Stimulated activated CD4-positive, alpha-beta T cell treated with anti-CD3 and anti-CD28 coated beads, Interleukin-4, amount 100 ng/mL, for 4 hours (primary cell): ENCODE results near the gene SPATA18.
"Not testable (repeated sequence)": the region's sequence is repeated elsewhere in the genome, so short reads cannot be mapped to it uniquely, and the experiment has no call there.

Source experiments
- DNase-seq, 2 experiments: peaks; one replicate each; pipeline ENCODE4 v3.0.0-alpha.2; 2020

SPATA18 gene

GRCh38 chr4:52052475-52052780 lies 1.3 kb downstream of the SPATA18 start:
- no peak for DNase-seq

DNA sequence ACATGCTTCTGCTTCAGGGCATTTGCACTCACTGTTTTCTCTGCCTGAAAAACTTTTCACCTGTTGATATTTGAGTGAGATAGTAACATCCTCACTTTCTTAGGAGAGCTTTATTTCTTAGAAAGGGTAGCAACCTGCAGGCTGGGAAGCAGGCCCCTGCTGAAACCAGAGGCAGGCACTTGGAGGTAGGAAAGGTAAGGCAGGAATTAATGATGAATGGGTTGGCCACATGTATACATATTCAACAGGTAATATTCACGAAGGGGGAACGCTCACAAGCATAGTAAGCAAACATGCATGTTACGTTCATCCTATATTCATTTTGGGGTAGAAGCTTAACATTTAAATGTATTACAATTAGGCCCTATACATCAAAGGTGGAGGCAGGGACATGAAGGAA lies 3.1 kb downstream of the SPATA18 start:
- no peak for DNase-seq

DNA sequence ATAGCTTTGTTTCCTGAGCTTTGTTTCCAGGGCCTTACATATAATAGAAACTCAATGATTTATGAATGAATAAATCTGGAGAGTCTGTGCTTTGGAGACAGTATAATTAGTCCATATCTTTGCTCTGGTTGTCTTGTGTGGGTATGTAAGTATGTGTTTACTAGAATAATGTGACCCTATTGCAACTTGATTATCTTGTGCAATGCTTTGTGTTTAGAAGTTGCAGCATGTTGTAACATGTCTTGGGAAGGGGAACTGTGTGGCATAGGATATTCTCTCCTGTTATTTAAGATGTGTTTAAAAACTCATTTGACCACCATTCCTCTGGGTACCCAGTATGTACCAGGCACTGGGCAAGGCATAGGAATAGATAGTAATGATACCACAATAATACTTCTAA lies 6.1 kb downstream of the SPATA18 start:
- no peak for DNase-seq

DNA sequence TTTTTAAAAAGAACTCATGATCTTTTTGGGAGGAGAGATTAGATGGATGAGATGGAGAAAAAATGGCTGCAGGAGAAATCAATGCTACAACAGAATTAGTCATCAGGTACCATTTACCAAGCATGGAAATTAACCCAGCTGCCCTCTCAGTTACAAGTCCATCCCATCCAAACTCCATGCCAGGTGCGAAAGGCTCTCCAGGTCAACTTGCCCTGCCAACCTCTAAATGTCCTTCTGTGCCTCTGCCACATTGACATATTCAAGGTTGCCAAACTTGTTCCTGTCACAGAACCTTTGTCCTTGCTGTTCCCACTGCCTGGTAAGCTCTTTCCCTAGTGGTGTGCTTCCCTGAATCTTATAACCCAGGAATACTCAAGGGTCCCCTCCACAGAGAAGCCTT lies 7.2 kb downstream of the SPATA18 start:
- DNase-seq, result no peak

GRCh38 chr4:52059372-52059771 lies 8.3 kb downstream of the SPATA18 start:
- DNase-seq, result no peak

- DNase-seq, result no peak
Observed at GRCh38 chr4:52069571-52069970, 18.5 kb downstream of the SPATA18 start.

GRCh38 chr4:52071791-52072546 lies 20.9 kb downstream of the SPATA18 start:
- DNase-seq, result no peak

DNA sequence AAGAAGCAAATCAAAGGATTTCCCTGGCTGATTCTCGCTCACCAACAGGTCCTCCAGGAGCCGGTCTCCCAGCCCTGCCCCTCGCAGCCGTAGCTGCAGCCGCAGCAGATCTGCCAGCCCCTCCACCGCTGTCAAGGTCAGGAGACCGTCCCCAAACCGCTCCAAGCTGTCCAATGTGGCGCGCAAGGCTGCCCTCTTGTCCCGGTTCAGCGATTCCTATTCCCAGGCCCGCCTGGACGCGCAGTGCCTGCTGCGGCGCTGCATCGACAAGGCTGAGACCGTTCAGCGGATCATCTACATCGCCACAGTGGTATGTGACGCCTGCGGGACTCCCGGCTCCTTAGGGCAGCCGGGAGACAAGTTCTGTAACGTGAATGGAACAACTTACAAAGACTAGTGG lies 25.6 kb downstream of the SPATA18 start:
- DNase-seq, result no peak

- no peak for DNase-seq
Observed at GRCh38 chr4:52079659-52080058, 28.6 kb downstream of the SPATA18 start.

DNA sequence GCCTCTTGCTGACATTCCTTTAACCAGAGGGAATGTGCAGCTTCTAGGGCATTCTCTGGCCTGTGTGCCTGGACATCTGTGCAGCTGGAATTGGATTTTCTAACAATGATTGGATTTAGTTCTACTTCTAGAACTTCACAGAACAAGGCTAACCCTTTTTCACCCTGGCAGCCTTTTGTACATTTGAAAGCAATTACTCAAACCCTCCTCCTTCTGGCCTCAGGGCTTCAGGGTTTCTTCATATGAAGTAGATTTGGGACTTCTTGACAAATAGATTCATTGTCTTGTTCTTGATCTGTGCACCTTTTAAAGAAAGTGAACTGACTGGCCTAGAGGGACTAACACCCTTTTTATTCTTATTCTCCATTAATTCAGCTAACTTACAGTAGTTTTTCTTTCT lies 30.1 kb downstream of the SPATA18 start:
- DNase-seq, result no peak

DNA sequence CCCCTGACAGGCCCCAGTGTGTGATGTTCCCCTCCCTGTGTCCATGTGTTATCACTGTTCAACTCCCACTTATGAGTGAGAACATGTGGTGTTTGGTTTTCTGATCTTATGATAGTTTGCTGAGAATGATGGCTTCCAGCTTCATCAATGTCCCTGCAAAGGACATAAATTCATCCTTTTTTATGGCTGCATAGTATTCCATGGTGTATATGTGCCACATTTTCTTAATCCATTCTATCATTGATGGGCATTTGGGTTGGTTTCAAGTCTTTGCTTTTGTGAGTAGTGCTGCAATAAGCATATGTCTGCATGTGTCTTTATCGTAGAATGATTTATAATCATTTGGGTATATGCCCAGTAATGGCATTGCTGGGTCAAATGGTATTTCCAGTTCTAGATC lies 35.3 kb downstream of the SPATA18 start:
- DNase-seq, result not testable (repeated sequence)

- no peak for DNase-seq
Observed at GRCh38 chr4:52091801-52092200, 40.7 kb downstream of the SPATA18 start.

- no peak for DNase-seq
Observed at GRCh38 chr4:52093466-52093865, 42.4 kb downstream of the SPATA18 start.

DNA sequence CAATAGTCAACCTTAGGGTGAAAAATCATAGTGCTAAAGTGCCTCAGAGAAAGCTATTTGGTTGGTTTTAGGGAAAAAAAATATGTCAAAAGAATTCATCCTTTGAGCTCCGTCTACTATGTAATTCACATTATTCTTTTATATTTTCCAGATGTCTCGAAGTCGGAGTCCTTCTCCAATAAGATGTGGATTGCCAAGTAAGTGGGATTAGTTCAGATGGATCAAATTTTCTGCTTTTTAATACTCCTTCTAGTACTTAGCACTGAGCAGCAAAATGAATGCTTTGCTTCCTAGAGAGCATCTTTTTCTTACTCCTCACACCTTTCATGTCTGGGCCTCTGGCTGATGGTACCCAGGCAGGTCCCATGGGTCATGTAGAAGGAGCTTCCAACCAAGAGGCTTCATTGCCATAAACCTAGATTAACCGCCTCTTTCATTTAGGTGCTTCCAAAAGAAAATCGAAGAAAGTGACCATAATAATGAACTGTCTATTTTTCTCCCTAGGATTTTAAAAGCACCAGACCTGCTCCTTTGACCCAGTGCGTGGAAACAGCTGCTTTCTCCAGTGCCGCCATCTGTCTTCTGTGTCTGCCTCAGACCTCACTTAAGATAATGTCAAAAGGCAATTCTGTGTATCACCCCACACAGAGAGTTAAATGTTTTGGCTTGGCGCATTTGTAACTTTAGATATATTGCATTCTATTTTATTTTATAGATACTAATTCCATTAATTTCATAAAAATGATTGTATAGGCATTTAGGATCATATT lies 43.5 kb downstream of the SPATA18 start:
- DNase-seq, result no peak

DNA sequence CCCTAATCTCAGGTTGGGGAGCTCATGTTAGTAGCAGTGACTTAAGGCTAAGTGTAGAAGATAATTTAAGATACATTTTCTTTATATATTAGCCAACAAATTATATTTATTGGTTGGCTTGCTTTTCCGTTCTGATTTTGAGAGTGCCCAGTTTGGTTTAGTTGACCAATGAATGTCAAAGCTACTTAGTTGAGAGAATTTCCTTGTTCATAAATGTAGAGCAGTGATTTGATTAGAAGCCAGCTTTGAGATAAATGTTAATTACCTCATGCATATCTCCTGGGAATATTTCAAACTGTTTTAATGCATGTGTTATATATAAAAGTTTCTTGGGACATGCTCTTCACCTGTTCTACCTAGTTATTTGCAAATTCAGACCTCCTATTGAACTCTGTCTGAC lies 44.3 kb downstream of the SPATA18 start:
- DNase-seq, result no peak

DNA sequence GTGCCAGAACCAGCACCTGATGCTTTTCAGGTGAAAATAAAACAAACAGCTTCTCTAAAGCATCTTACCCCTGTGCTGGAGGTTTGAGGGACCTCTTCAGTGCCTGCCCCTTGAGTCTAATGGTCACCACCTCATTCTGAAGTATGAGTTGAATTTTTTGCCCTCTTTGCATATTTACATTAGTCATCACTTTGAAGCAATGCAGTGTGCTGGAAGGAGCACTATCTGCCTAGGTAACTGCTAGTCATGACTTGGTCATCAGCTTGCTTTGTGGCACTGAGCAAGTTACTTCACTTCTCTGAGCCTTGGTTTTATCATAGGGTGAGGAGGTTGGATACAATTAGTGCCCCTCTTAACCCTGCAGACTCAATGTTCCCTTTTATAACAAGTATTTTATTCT lies 44.9 kb downstream of the SPATA18 start:
- DNase-seq, result no peak

GRCh38 chr4:52098618-52099017 lies 47.5 kb downstream of the SPATA18 start:
- no peak for DNase-seq

DNA sequence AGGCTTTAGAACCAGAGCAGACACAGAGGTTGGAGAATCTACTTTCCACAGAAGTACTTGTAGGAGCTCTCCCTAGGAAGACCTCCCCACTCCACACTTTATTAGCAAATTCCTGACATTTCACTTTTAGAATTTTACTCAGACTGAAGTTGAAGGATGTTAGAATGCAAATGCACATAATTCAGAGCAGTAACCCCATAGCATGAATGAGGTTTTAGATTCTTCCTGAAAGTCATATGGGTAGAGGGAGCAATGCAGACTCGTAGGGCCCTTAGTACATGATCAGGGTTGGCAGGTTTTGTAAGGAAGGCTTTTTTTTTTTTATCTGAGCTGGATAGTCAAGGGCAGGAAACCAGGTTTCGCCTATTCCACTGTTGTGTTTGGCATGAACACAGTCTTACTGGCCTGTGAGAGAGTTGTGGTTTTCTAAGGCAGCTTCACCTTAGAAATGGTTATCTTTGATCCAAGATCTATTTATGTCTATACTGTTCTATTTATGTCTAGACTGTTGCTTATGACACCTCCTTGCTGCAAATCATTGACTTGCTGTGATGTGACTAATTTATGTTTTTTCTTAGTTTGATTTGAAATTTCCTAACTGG lies 48.9 kb downstream of the SPATA18 start:
- no peak for DNase-seq

DNA sequence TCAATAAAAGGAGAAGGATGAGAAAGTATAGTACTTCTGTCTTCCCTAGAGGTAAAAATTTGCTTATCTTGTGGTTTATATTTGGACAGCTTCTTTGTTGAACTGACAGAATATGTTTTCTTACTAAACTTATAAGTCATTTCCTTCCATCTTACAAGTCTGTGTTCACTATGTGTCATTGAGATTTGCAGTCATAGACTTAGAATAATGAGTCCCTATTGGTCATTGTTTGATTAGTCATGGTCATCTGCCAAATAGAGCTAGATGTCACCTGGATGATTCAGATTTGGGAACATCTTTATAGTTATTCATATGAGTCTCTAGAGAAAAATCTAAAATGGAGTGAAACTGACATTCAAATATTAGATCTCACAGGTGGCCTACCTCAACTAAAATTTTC lies 51.5 kb downstream of the SPATA18 start:
- DNase-seq, result no peak

- DNase-seq, result no peak
Observed at GRCh38 chr4:52103319-52103718, 52.2 kb downstream of the SPATA18 start.

DNA sequence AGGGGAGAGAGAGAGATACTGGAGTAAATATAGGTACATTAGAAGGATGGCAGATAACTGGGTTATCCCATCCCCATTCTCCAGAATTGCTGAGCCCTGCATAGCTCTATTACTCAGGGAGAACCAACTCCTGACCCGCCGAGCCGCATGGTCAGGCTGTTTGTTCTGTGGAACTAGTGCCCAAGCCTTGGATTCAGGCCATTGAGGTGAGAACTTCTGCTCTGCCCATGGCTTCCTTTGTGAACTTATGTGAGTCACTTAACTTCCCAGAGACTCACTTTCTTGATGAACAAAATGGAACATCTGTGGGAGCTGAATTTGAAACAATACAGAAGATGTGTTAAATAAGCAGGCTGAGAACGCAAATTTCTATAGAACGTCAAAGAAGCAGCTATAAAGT lies 54.2 kb downstream of the SPATA18 start:
- DNase-seq, result no peak

DNA sequence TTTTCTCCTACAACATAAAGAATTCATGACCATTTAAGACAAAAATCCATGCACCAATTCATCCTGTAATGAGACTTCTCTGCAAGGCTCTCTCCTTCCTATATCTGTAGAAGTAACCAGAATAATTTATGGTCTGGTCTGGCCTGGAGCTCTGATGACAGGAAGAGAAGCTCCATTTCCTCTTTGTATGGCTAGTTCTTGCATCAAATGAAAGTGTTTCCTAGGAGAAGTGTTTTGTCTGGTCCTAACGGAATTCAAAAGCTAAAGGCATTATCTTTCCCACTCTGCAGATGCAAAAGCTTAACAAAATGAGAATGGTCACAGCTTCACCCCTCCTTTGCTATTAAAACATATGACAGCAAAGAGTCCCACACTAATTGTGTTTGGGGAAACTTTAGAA lies 55.1 kb downstream of the SPATA18 start:
- DNase-seq, result no peak

- no peak for DNase-seq
Observed at GRCh38 chr4:52106660-52107059, 55.6 kb downstream of the SPATA18 start.

GRCh38 chr4:52107336-52107735 lies 56.2 kb downstream of the SPATA18 start:
- no peak for DNase-seq
